ENCODE results near the gene KHDC1L. TPM values are rescaled to one million over a fixed set of nuclear protein-coding genes. Genes with fewer than 3 reads are reported as not detected.
"Not testable (repeated sequence)": the region's sequence is repeated elsewhere in the genome, so short reads cannot be mapped to it uniquely, and the experiment has no call there.

The KHDC1L gene
- total RNA-seq, 4 donors from 2014 or later = 0.83 TPM; not detected in 3

DNA sequence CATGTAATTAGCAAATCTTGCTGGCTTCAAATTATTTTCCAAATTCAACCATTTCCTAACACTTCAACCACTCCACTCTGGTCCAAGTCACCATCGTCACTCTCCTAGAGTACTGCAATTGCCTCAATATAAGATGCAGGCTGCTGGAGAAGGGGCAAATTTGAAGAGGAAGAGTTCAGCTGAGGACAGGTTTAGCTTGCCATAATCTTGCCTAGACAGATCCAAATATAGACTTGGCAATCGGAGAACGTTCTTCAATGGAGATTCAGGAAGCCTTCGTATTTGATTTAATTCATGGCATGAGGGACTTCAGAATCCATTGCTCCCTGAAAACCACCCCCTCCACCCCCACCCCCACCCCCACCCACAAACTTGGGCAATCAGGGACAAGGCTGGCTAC, 15.4 kb upstream of the KHDC1L start:
- intact Hi-C loops (cut with DNase I; ENCODE audit: low total_unique reads) = no loop called here
- H3K27ac ChIP-seq = no peak overlapping the region
- H3K36me3 ChIP-seq = no peaks in the 10 kb centered on the region
- no peaks in the 10 kb centered on the region for H3K9me3 ChIP-seq
- TF ChIP-seq, protein P1, sequence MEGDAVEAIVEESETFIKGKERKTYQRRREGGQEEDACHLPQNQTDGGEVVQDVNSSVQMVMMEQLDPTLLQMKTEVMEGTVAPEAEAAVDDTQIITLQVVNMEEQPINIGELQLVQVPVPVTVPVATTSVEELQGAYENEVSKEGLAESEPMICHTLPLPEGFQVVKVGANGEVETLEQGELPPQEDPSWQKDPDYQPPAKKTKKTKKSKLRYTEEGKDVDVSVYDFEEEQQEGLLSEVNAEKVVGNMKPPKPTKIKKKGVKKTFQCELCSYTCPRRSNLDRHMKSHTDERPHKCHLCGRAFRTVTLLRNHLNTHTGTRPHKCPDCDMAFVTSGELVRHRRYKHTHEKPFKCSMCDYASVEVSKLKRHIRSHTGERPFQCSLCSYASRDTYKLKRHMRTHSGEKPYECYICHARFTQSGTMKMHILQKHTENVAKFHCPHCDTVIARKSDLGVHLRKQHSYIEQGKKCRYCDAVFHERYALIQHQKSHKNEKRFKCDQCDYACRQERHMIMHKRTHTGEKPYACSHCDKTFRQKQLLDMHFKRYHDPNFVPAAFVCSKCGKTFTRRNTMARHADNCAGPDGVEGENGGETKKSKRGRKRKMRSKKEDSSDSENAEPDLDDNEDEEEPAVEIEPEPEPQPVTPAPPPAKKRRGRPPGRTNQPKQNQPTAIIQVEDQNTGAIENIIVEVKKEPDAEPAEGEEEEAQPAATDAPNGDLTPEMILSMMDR (IDR thresholded peaks at IDR 0.05) = no peak
- H3K4me1 ChIP-seq = no peaks in the 10 kb centered on the region
- no peak overlapping the region for H3K4me3 ChIP-seq
- no peak for DNase-seq
- H3K27me3 ChIP-seq = no peaks in the 10 kb centered on the region

GRCh38 chr6:73236144-73236750, 11.0 kb upstream of the KHDC1L start:
- intact Hi-C loops (cut with DNase I; ENCODE audit: low total_unique reads) = no loop called here
- Histone ChIP-seq H3K9me3 (no peaks in the 10 kb centered on the region), H3K4me1 (no peaks in the 10 kb centered on the region), H3K4me3 (no peak overlapping the region), H3K27me3 (no peaks in the 10 kb centered on the region), H3K27ac (no peak overlapping the region), H3K36me3 (no peaks in the 10 kb centered on the region)
- TF ChIP-seq POLR2A (IDR thresholded peaks at IDR 0.05) = no peak
- TF ChIP-seq, protein P1 (IDR thresholded peaks at IDR 0.05) = no peak
- no peak for DNase-seq

DNA sequence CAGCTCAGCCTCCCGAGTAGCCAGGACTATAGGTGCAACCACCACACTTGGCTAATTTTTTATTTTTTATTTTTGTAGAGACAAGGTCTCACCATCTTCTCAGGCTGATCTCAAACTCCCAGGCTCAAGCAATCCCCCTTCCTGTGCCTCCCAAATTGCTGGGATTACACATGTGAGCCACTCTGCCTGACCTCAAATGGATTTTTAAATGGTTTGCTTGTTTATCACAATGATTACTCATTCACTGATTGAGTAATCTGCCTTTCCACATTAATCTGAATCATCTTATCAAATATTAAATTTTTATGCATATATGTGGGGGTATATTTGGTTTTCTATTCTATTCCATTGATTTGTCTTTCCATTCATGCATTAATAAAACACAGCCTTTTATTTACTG, 9.4 kb upstream of the KHDC1L start:
- no peak for TF ChIP-seq POLR2A (IDR thresholded peaks at IDR 0.05)
- TF ChIP-seq, protein P1 (IDR thresholded peaks at IDR 0.05) = no peak
- intact Hi-C loops (cut with DNase I; ENCODE audit: low total_unique reads) = no loop called here

DNA sequence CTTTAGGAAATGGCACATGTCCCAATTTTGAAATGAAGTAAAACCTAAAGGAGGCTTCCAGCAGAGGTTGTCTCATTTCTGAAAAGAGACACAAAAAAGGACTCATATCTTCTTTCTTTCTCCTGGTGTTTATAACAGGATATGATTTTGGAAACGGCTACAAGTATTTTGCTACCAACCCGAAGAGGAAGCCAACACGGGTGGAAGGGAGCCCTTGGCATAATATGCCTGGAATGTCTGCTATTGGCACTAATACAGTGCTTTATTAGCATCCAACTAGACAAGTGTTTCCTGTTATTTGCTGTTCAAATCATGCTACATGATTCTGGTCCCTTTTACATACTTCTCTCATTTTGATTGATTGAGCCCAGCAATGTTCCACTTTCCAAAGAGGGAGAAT, 8.7 kb upstream of the KHDC1L start:
- H3K27me3 ChIP-seq; H3K36me3 ChIP-seq; H3K4me3 ChIP-seq; intact Hi-C loops (cut with DNase I; ENCODE audit: low total_unique reads); H3K4me1 ChIP-seq; DNase-seq; H3K9me3 ChIP-seq; H3K27ac ChIP-seq: not testable (repeated sequence)

More for the DNA sequence above, 9.4 kb upstream of the KHDC1L start:
- Histone ChIP-seq H3K27ac (no peak overlapping the region), H3K27me3 (no peaks in the 10 kb centered on the region), H3K36me3 (no peaks in the 10 kb centered on the region), H3K9me3 (no peaks in the 10 kb centered on the region), H3K4me1 (no peaks in the 10 kb centered on the region), H3K4me3 (no peak overlapping the region)
- no peak for DNase-seq

DNA sequence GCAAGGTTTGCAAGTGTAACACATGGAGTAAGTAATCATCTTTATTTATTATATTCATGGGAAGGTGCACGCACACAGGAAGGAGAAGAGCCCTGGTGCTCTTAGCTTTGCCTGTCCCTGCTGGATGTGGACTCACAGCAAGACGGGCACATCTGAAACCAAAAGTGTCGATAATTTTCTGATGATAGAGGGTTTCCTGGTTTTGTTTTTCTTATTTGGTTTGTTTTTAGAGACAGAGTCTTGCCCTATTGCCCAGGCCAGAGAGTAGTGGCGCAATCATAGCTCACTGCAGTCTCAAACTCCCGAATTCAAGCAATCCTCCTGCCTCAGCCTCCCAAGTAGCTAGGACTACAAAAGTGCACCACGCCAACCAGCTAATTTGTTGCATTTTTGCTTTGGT, 7.8 kb upstream of the KHDC1L start:
- no peak for TF ChIP-seq POLR2A (IDR thresholded peaks at IDR 0.05)
- Histone ChIP-seq H3K4me3 (no peak overlapping the region), H3K27me3 (no peaks in the 10 kb centered on the region), H3K9me3 (no peaks in the 10 kb centered on the region), H3K27ac (no peak overlapping the region), H3K4me1 (no peaks in the 10 kb centered on the region), H3K36me3 (no peaks in the 10 kb centered on the region)
- intact Hi-C loops (cut with DNase I; ENCODE audit: low total_unique reads) = no loop called here
- DNase-seq = no peak

DNA sequence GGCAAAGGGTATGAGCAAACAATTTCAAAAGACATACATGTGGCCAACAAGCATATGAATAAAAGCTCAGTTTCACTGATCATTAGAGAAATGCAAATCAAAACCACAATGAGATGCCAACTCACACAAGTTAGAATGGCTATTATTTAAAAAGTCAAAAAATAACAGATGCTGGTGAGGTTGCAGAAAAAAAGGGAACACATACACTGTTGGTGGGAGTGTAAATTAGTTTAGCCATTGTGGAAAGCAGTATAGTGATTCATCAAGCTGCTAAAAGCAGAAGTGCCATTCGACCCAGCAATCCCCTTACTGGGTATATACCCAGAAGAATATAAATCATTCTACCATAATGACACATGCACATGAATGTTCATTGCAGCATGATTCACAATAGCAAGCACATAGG, 6.7 kb upstream of the KHDC1L start:
- Histone ChIP-seq H3K4me1 (no peaks in the 10 kb centered on the region), H3K36me3 (no peaks in the 10 kb centered on the region), H3K27ac (no peak overlapping the region), H3K9me3 (no peaks in the 10 kb centered on the region), H3K4me3 (no peak overlapping the region), H3K27me3 (no peaks in the 10 kb centered on the region)
- DNase-seq = no peak
- TF ChIP-seq, protein P1 (IDR thresholded peaks at IDR 0.05) = no peak
- no peak for TF ChIP-seq POLR2A (IDR thresholded peaks at IDR 0.05)
- intact Hi-C loops (cut with DNase I; ENCODE audit: low total_unique reads) = no loop called here

Data from uterus (tissue), 4 donors.